Articular chondrocyte of knee joint (primary cell): Measurements from ENCODE around the gene INTS7. TPM values are rescaled to one million over a fixed set of nuclear protein-coding genes. Genes with fewer than 3 reads are reported as not detected.

Experiments used
- small RNA-seq: library from RNA; depleted of rRNA; stranded (forward); fragments of <200 nt; gene quantifications from one replicate; pipeline ENCODE3, GENCODE V24; 2012
- total RNA-seq: library from RNA; depleted of rRNA; stranded (reverse); fragments of >200 nt; gene quantifications from 2 replicates; pipeline ENCODE4 v1.2.3, GENCODE V29; 2012

Gene INTS7
- total RNA-seq: 21.8 and 22.8 TPM in 2 replicates

GRCh38 chr1:212035123-212035834 is at the start of gene INTS7, which contains the start of gene DTL:
Gene INTS7, minus strand, starts transcription at chr1:212035557. Its CDS starts 120 bp downstream, at chr1:212035437.
Gene DTL, plus strand, starts transcription at chr1:212035748. Its CDS starts 143 bp downstream, at chr1:212035891.

Small RNA genes lying within 50 kb of the gene (small RNA-seq; reads per million reads assigned to genes)
- gene MIR3122 (not detected), gene RF00568 (not detected)

Other genes with a start within 250 kb of the INTS7 start
- gene LPGAT1, start 204.8 kb downstream of the INTS7 start, total RNA-seq: 53.6 and 58.5 TPM in 2 replicates
- 3.9 and 8.6 TPM in 2 replicates for gene DTL, start 191 bp upstream of the INTS7 start, total RNA-seq
- gene PPP2R5A, start 249.9 kb upstream of the INTS7 start, total RNA-seq: 26.4 and 29.5 TPM in 2 replicates